Ishikawa (cell line): ENCODE data around the gene ANXA6.

Source experiments
- CEBPB ChIP-seq: IDR thresholded peaks from 2 replicates; pipeline ENCODE4 v1.6.1; 2012
- CREB1 ChIP-seq: IDR thresholded peaks from 2 replicates; pipeline ENCODE4 v1.6.1; 2012; ENCODE audit warnings: low read depth
- EGR1 ChIP-seq: IDR thresholded peaks from 2 replicates; pipeline ENCODE4 v1.6.1; 2012
- EP300 ChIP-seq: IDR thresholded peaks from 2 replicates; pipeline ENCODE4 v1.6.1; 2012; ENCODE audit warnings: borderline replicate concordance
- FOXM1 ChIP-seq: IDR thresholded peaks from 2 replicates; pipeline ENCODE4 v1.6.1; 2012; ENCODE audit warnings: low read depth, borderline replicate concordance
- RAD21 ChIP-seq: IDR thresholded peaks from 2 replicates; pipeline ENCODE4 v1.6.1; 2012; ENCODE audit warnings: low read depth
- TAF1 ChIP-seq: IDR thresholded peaks from 2 replicates; pipeline ENCODE4 v1.6.1; 2012; ENCODE audit warnings: low read depth, mild to moderate bottlenecking
- TCF12 ChIP-seq: IDR thresholded peaks from 2 replicates; pipeline ENCODE4 v1.6.1; 2012; ENCODE audit warnings: low read depth
- YY1 ChIP-seq: IDR thresholded peaks from 2 replicates; pipeline ENCODE4 v1.6.1; 2012; ENCODE audit warnings: low read depth
- TF ChIP-seq, protein P1 (sequence below): IDR thresholded peaks from 2 replicates; pipeline ENCODE4 v1.6.1; 2012; ENCODE audit warnings: low read depth, mild to moderate bottlenecking
- TF ChIP-seq, protein P2 (sequence below): IDR thresholded peaks from 2 replicates; pipeline ENCODE4 v1.6.1; 2012

- TF ChIP-seq, protein P1, sequence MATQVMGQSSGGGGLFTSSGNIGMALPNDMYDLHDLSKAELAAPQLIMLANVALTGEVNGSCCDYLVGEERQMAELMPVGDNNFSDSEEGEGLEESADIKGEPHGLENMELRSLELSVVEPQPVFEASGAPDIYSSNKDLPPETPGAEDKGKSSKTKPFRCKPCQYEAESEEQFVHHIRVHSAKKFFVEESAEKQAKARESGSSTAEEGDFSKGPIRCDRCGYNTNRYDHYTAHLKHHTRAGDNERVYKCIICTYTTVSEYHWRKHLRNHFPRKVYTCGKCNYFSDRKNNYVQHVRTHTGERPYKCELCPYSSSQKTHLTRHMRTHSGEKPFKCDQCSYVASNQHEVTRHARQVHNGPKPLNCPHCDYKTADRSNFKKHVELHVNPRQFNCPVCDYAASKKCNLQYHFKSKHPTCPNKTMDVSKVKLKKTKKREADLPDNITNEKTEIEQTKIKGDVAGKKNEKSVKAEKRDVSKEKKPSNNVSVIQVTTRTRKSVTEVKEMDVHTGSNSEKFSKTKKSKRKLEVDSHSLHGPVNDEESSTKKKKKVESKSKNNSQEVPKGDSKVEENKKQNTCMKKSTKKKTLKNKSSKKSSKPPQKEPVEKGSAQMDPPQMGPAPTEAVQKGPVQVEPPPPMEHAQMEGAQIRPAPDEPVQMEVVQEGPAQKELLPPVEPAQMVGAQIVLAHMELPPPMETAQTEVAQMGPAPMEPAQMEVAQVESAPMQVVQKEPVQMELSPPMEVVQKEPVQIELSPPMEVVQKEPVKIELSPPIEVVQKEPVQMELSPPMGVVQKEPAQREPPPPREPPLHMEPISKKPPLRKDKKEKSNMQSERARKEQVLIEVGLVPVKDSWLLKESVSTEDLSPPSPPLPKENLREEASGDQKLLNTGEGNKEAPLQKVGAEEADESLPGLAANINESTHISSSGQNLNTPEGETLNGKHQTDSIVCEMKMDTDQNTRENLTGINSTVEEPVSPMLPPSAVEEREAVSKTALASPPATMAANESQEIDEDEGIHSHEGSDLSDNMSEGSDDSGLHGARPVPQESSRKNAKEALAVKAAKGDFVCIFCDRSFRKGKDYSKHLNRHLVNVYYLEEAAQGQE, result no peak
- TF ChIP-seq RAD21 (no peak), YY1 (no peak), CREB1 (no peak), TAF1 (no peak), EGR1 (no peak), TCF12 (no peak), FOXM1 (no peak), EP300 (no peak), CEBPB (no peak)
- TF ChIP-seq, protein P2, sequence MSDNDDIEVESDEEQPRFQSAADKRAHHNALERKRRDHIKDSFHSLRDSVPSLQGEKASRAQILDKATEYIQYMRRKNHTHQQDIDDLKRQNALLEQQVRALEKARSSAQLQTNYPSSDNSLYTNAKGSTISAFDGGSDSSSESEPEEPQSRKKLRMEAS, result no peak
These were observed 74.4 kb downstream of the ANXA6 start for GRCh38 chr5:151083081-151083676.
